ENCODE data around the gene TMEM272. TPM values are rescaled to one million over a fixed set of nuclear protein-coding genes. Genes with fewer than 3 reads are reported as not detected.

TMEM272 gene
- total RNA-seq, 3 donors from 2014 or later (not counting 1 experiment from before 2014, with no cell fraction given), result 0.08 TPM; not detected in 2

GRCh38 chr13:51770681-51771417 is 74.1 kb downstream of the TMEM272 start:
- Mint-ChIP-seq H3K4me3 (no peak overlapping the region), H3K36me3 (no peaks in the 10 kb centered on the region), H3K4me1 (no peaks in the 10 kb centered on the region), H3K27me3 (ENCODE audit: low read depth in 2 of 2) (no peaks in the 10 kb centered on the region), H3K27ac (peak overlapping the region in 1 of 2 donors; percentile 24), H3K9me3 (no peaks in the 10 kb centered on the region)
- WGBS (ENCODE audit: insufficient coverage), result 93% methylated on average over 11 of the region's 11 CpGs
- Histone ChIP-seq H3K27me3 (ENCODE audit: control insufficient read depth, insufficient read depth, low read length) (no peaks in the 10 kb centered on the region), H3K36me3 (ENCODE audit: control insufficient read depth, insufficient read depth, low read length) (peaks cover 3% of the 10 kb centered on the region), H3K9me3 (ENCODE audit: control insufficient read depth, insufficient read depth, low read length) (no peaks in the 10 kb centered on the region), H3K4me1 (ENCODE audit: control insufficient read depth, insufficient read depth, low read length) (no peaks in the 10 kb centered on the region), H3K27ac (ENCODE audit: low read length) (no peak overlapping the region), H3K4me3 (ENCODE audit: low read length) (no peak overlapping the region)
- intact Hi-C loops (cut with micrococcal nuclease), result no loop called here
- DNase-seq (no peak), ATAC-seq (peak in 1 of 3 donors; percentile 10)
- no peak for TF ChIP-seq CTCF (IDR thresholded peaks at IDR 0.05)

GRCh38 chr13:51770160-51770559 is 74.8 kb downstream of the TMEM272 start:
- no peaks in the 10 kb centered on the region for H3K9me3 ChIP-seq (ENCODE audit: control insufficient read depth, insufficient read depth, low read length)
- Mint-ChIP-seq H3K27me3 (ENCODE audit: low read depth in 2 of 2) (no peaks in the 10 kb centered on the region), H3K27ac (peak overlapping the region in 1 of 2 donors; percentile 56), H3K36me3 (no peaks in the 10 kb centered on the region), H3K4me3 (no peak overlapping the region), H3K9me3 (no peaks in the 10 kb centered on the region), H3K4me1 (peaks cover 2 to 4% of the 10 kb centered on the region in 2 donors)
- no peak overlapping the region for H3K27ac ChIP-seq (ENCODE audit: low read length)
- ATAC-seq, result no peak
- H3K27me3 ChIP-seq (ENCODE audit: control insufficient read depth, insufficient read depth, low read length), result no peaks in the 10 kb centered on the region
- no peak for DNase-seq
- WGBS (ENCODE audit: insufficient coverage), result 95% methylated on average over 6 of the region's 6 CpGs
- intact Hi-C loops (cut with micrococcal nuclease), result no loop called here
- H3K4me3 ChIP-seq (ENCODE audit: low read length), result no peak overlapping the region
- no peak for TF ChIP-seq CTCF (IDR thresholded peaks at IDR 0.05)
- no peaks in the 10 kb centered on the region for H3K4me1 ChIP-seq (ENCODE audit: control insufficient read depth, insufficient read depth, low read length)
- peaks cover 3% of the 10 kb centered on the region for H3K36me3 ChIP-seq (ENCODE audit: control insufficient read depth, insufficient read depth, low read length)

GRCh38 chr13:51769455-51770127 is 75.4 kb downstream of the TMEM272 start:
- Histone ChIP-seq H3K27me3 (ENCODE audit: control insufficient read depth, insufficient read depth, low read length) (no peaks in the 10 kb centered on the region), H3K36me3 (ENCODE audit: control insufficient read depth, insufficient read depth, low read length) (peaks cover 3% of the 10 kb centered on the region), H3K27ac (ENCODE audit: low read length) (no peak overlapping the region), H3K9me3 (ENCODE audit: control insufficient read depth, insufficient read depth, low read length) (no peaks in the 10 kb centered on the region), H3K4me3 (ENCODE audit: low read length) (no peak overlapping the region), H3K4me1 (ENCODE audit: control insufficient read depth, insufficient read depth, low read length) (peaks cover 5% of the 10 kb centered on the region)
- no peaks in the 10 kb centered on the region for H3K36me3 Mint-ChIP-seq
- H3K27me3 Mint-ChIP-seq (ENCODE audit: low read depth in 2 of 2), result no peaks in the 10 kb centered on the region
- intact Hi-C loops (cut with micrococcal nuclease), result no loop called here
- H3K9me3 Mint-ChIP-seq, result no peaks in the 10 kb centered on the region
- no peak for TF ChIP-seq CTCF (IDR thresholded peaks at IDR 0.05)
- peak overlapping the region; percentile 42 to 56 for H3K27ac Mint-ChIP-seq
- ATAC-seq (no peak), DNase-seq (no peak)
- H3K4me3 Mint-ChIP-seq, result no peak overlapping the region
- 90% methylated on average over 11 of the region's 11 CpGs for WGBS (ENCODE audit: insufficient coverage)
- H3K4me1 Mint-ChIP-seq, result peaks cover 8 to 9% of the 10 kb centered on the region in 2 donors
